Trophoblast cell (in vitro differentiated cells and primary cell): Measurements from ENCODE around the gene PRKCE.

ENCODE experiments used
- DNase-seq, 2 donors: peaks; one replicate each; pipeline ENCODE4 v3.0.0-alpha.2; 2016
- H2AFZ ChIP-seq: 2 replicates; pipeline ENCODE4 v1.6.1; 2013; ENCODE audit warnings: low read length, moderate library complexity, mild to moderate bottlenecking; ENCODE audit not compliant: insufficient read depth, poor library complexity
- H2AK5ac ChIP-seq: 2 replicates; pipeline ENCODE4 v1.6.1; 2013; ENCODE audit warnings: mild to moderate bottlenecking, low read length
- H2BK120ac ChIP-seq: 2 replicates; pipeline ENCODE4 v1.6.1; 2013; ENCODE audit warnings: low read length, mild to moderate bottlenecking, moderate library complexity; ENCODE audit not compliant: insufficient read depth, poor library complexity
- H2BK12ac ChIP-seq: 2 replicates; pipeline ENCODE4 v1.6.1; 2013; ENCODE audit warnings: mild to moderate bottlenecking, low read length, moderate library complexity
- H2BK5ac ChIP-seq: 2 replicates; pipeline ENCODE4 v1.6.1; 2013; ENCODE audit warnings: low read length, low read depth, moderate library complexity, mild to moderate bottlenecking; ENCODE audit not compliant: poor library complexity
- H3K14ac ChIP-seq: 2 replicates; pipeline ENCODE4 v1.6.1; 2013; ENCODE audit warnings: mild to moderate bottlenecking, low read length
- H3K18ac ChIP-seq: 2 replicates; pipeline ENCODE4 v1.6.1; 2013; ENCODE audit warnings: mild to moderate bottlenecking, low read length
- H3K23ac ChIP-seq: 2 replicates; pipeline ENCODE4 v1.6.1; 2013; ENCODE audit warnings: low read length
- H3K27ac ChIP-seq: 2 replicates; pipeline ENCODE4 v1.5.1; 2013; ENCODE audit warnings: low read depth, mild to moderate bottlenecking, inconsistent platforms, low read length, moderate library complexity
- H3K27me3 ChIP-seq: 2 replicates; pipeline ENCODE4 v1.6.1; 2013; ENCODE audit warnings: inconsistent platforms, mild to moderate bottlenecking, low read length, moderate library complexity; ENCODE audit not compliant: insufficient read depth
- H3K36me3 ChIP-seq, 2 experiments: 1 replicate in 1 of 2; 2 replicates in 1 of 2; pipeline ENCODE4 v1.6.1; 2013; ENCODE audit warnings: low read length in 2 of 2, mild to moderate bottlenecking in 2 of 2, moderate library complexity in 1 of 2; ENCODE audit not compliant: insufficient read depth in 2 of 2, control insufficient read depth in 1 of 2
- H3K4ac ChIP-seq: 2 replicates; pipeline ENCODE4 v1.6.1; 2013; ENCODE audit warnings: low read depth, mild to moderate bottlenecking, low read length, moderate library complexity
- H3K4me1 ChIP-seq, 2 experiments: 1 replicate in 1 of 2; 2 replicates in 1 of 2; pipeline ENCODE4 v1.6.1; 2013; ENCODE audit warnings: low read length in 2 of 2, mild to moderate bottlenecking in 2 of 2, moderate library complexity in 1 of 2; ENCODE audit not compliant: insufficient read depth in 2 of 2, control insufficient read depth in 1 of 2
- H3K4me2 ChIP-seq: 2 replicates; pipeline ENCODE4 v1.6.1; 2013; ENCODE audit warnings: inconsistent platforms, mild to moderate bottlenecking, low read length, moderate library complexity
- H3K4me3 ChIP-seq: 2 replicates; pipeline ENCODE4 v1.5.1; 2013; ENCODE audit warnings: mild to moderate bottlenecking, low read depth, low read length, inconsistent platforms
- H3K79me1 ChIP-seq: one replicate; pipeline ENCODE4 v1.6.1; 2013; ENCODE audit warnings: low read length
- H3K79me2 ChIP-seq: 2 replicates; pipeline ENCODE4 v1.6.1; 2013; ENCODE audit warnings: low read length, mild to moderate bottlenecking; ENCODE audit not compliant: control insufficient read depth, insufficient read depth, poor library complexity
- H3K9ac ChIP-seq: 2 replicates; pipeline ENCODE4 v1.6.1; 2013; ENCODE audit warnings: mild to moderate bottlenecking, low read length
- H3K9me3 ChIP-seq: 2 replicates; pipeline ENCODE4 v1.6.1; 2013; ENCODE audit warnings: low read depth, mild to moderate bottlenecking, control low read depth, inconsistent platforms, low read length; ENCODE audit not compliant: insufficient read depth
- H4K12ac ChIP-seq: 2 replicates; pipeline ENCODE4 v1.6.1; 2013; ENCODE audit warnings: low read depth, mild to moderate bottlenecking, low read length, moderate library complexity
- H4K8ac ChIP-seq: 2 replicates; pipeline ENCODE4 v1.6.1; 2013; ENCODE audit warnings: low read depth, mild to moderate bottlenecking, low read length, moderate library complexity
- H4K91ac ChIP-seq: one replicate; pipeline ENCODE4 v1.6.1; 2013; ENCODE audit warnings: low read depth, mild to moderate bottlenecking, low read length, moderate library complexity
- WGBS: extraction: QIAGEN DNeasy Blood & Tissue Kit; methylation state at CpG from one replicate; pipeline ENCODE4 v1.1.7; 2013; ENCODE audit warnings: missing lambda C conversion rate; ENCODE audit not compliant: insufficient read length, insufficient coverage; ENCODE audit errors: extremely low coverage; 5-methylcytosine and 5-hydroxymethylcytosine counted together

Gene PRKCE

GRCh38 chr2:45984896-45985473, 333.5 kb downstream of the PRKCE start:
- Histone ChIP-seq H2AK5ac (no peak overlapping the region), H3K4ac (no peak overlapping the region), H3K23ac (no peak overlapping the region), H3K9ac (no peak overlapping the region), H4K8ac (no peak overlapping the region), H3K4me3 (no peak overlapping the region), H3K14ac (no peak overlapping the region), H2BK120ac (no peak overlapping the region), H3K27ac (no peak overlapping the region), H3K4me2 (no peak overlapping the region), H2BK12ac (no peak overlapping the region), H3K4me1 (no peaks in the 10 kb centered on the region), H4K12ac (no peak overlapping the region), H3K36me3 (no peaks in the 10 kb centered on the region), H3K27me3 (no peaks in the 10 kb centered on the region), H3K9me3 (no peaks in the 10 kb centered on the region), H2AFZ (no peak overlapping the region), H3K18ac (no peak overlapping the region), H4K91ac (no peak overlapping the region), H3K79me2 (no peaks in the 10 kb centered on the region), H2BK5ac (no peak overlapping the region), H3K79me1 (no peaks in the 10 kb centered on the region)
- WGBS, result no CpG with 5 or more reads among the region's 13 CpGs
- no peak for DNase-seq

GRCh38 chr2:45986509-45986908, 335.0 kb downstream of the PRKCE start:
- DNase-seq, result no peak
- H3K23ac ChIP-seq, result no peak overlapping the region
- H3K4me1 ChIP-seq, result no peaks in the 10 kb centered on the region
- H3K4ac ChIP-seq, result no peak overlapping the region
- no peak overlapping the region for H3K18ac ChIP-seq
- no peak overlapping the region for H3K27ac ChIP-seq
- H2AK5ac ChIP-seq, result no peak overlapping the region
- H4K8ac ChIP-seq, result no peak overlapping the region
- H2AFZ ChIP-seq, result no peak overlapping the region
- H4K12ac ChIP-seq, result no peak overlapping the region
- no peaks in the 10 kb centered on the region for H3K79me2 ChIP-seq
- no peak overlapping the region for H3K4me3 ChIP-seq
- no peak overlapping the region for H3K4me2 ChIP-seq
- no peaks in the 10 kb centered on the region for H3K79me1 ChIP-seq
- no CpG with 5 or more reads among the region's 5 CpGs for WGBS
- H3K9ac ChIP-seq, result no peak overlapping the region
- no peak overlapping the region for H2BK5ac ChIP-seq
- H2BK12ac ChIP-seq, result no peak overlapping the region
- no peak overlapping the region for H2BK120ac ChIP-seq
- no peaks in the 10 kb centered on the region for H3K27me3 ChIP-seq
- H3K9me3 ChIP-seq, result no peaks in the 10 kb centered on the region
- no peaks in the 10 kb centered on the region for H3K36me3 ChIP-seq
- no peak overlapping the region for H4K91ac ChIP-seq
- no peak overlapping the region for H3K14ac ChIP-seq

GRCh38 chr2:45987856-45988255, 336.4 kb downstream of the PRKCE start:
- no peak for DNase-seq
- Histone ChIP-seq H2AFZ (no peak overlapping the region), H3K23ac (no peak overlapping the region), H2AK5ac (no peak overlapping the region), H3K9me3 (no peaks in the 10 kb centered on the region), H3K79me2 (no peaks in the 10 kb centered on the region), H3K36me3 (no peaks in the 10 kb centered on the region), H3K4me2 (no peak overlapping the region), H3K14ac (no peak overlapping the region), H3K79me1 (no peaks in the 10 kb centered on the region), H3K27ac (no peak overlapping the region), H4K12ac (no peak overlapping the region), H3K4me1 (peaks cover 0 to 3% of the 10 kb centered on the region in 2 experiments), H3K9ac (no peak overlapping the region), H3K27me3 (no peaks in the 10 kb centered on the region), H2BK5ac (no peak overlapping the region), H4K91ac (no peak overlapping the region), H2BK120ac (no peak overlapping the region), H3K4ac (no peak overlapping the region), H3K18ac (no peak overlapping the region), H2BK12ac (no peak overlapping the region), H3K4me3 (no peak overlapping the region), H4K8ac (no peak overlapping the region)
- no CpG with 5 or more reads among the region's 2 CpGs for whole genome bisulfite sequencing

- H3K23ac ChIP-seq, result no peak overlapping the region
- H2AFZ ChIP-seq, result no peak overlapping the region
- no peak for DNase-seq
- H2BK5ac ChIP-seq, result no peak overlapping the region
- no peak overlapping the region for H3K14ac ChIP-seq
- no peak overlapping the region for H3K4ac ChIP-seq
- H3K27me3 ChIP-seq, result no peaks in the 10 kb centered on the region
- no peak overlapping the region for H2BK12ac ChIP-seq
- H3K18ac ChIP-seq, result no peak overlapping the region
- peaks cover 0 to 3% of the 10 kb centered on the region in 2 experiments for H3K4me1 ChIP-seq
- no peak overlapping the region for H4K8ac ChIP-seq
- no peak overlapping the region for H3K9ac ChIP-seq
- no peaks in the 10 kb centered on the region for H3K79me2 ChIP-seq
- no peak overlapping the region for H4K91ac ChIP-seq
- no peak overlapping the region for H2BK120ac ChIP-seq
- H3K27ac ChIP-seq, result no peak overlapping the region
- no peak overlapping the region for H3K4me3 ChIP-seq
- WGBS, result no CpG with 5 or more reads among the region's 7 CpGs
- H3K9me3 ChIP-seq, result no peaks in the 10 kb centered on the region
- H3K79me1 ChIP-seq, result no peaks in the 10 kb centered on the region
- no peak overlapping the region for H4K12ac ChIP-seq
- no peak overlapping the region for H3K4me2 ChIP-seq
- no peak overlapping the region for H2AK5ac ChIP-seq
- H3K36me3 ChIP-seq, result no peaks in the 10 kb centered on the region
These were observed 337.4 kb downstream of the PRKCE start for GRCh38 chr2:45988879-45989278.
